HepG2 (cell line): ENCODE results near the gene TFF2. TPM values are rescaled to one million over a fixed set of nuclear protein-coding genes. Genes with fewer than 3 reads are reported as not detected.
A peak's percentile ranks its signal among the peaks of the same experiment; 100 is the strongest.

Experiments used
- CCAR2 ChIP-seq: fragments of 200-400 bp; formaldehyde crosslinking; optimal IDR thresholded peaks from 2 replicates; pipeline ENCODE3; 2018; ENCODE audit warnings: low read depth, mild to moderate bottlenecking, low read length, moderate library complexity
- CEBPZ ChIP-seq: IDR thresholded peaks from 2 replicates; pipeline ENCODE4 v1.6.1; 2012; ENCODE audit warnings: low read length, improper control_type of control experiment
- HCFC1 ChIP-seq: fragments of 150-350 bp; IDR thresholded peaks from 2 replicates; pipeline ENCODE4 v1.6.1; 2014; ENCODE audit warnings: low read depth, low read length
- PBX3 ChIP-seq: sonication (generic); formaldehyde crosslinking; IDR thresholded peaks from 2 replicates; pipeline ENCODE4 v1.8.1; 2023; ENCODE audit warnings: missing genetic modification reagents, inconsistent platforms, borderline replicate concordance
- TBX2 ChIP-seq: sonication (generic); formaldehyde crosslinking; IDR thresholded peaks from 2 replicates; pipeline ENCODE4 v1.5.0; 2020; ENCODE audit warnings: missing genetic modification reagents, mild to moderate bottlenecking, borderline replicate concordance
- ZNF281 ChIP-seq: sonication (generic); formaldehyde crosslinking; IDR thresholded peaks from 2 replicates; pipeline ENCODE4 v1.4.0; 2020; ENCODE audit warnings: missing genetic modification reagents, borderline replicate concordance
- ZNF75D ChIP-seq: sonication (generic); formaldehyde crosslinking; IDR thresholded peaks from 2 replicates; pipeline ENCODE4 v1.8.1; 2023; ENCODE audit warnings: missing genetic modification reagents, mild to moderate bottlenecking, borderline replicate concordance
- ZSCAN12 ChIP-seq: sonication (generic); formaldehyde crosslinking; IDR thresholded peaks from 2 replicates; pipeline ENCODE4 v1.9.0; 2021; ENCODE audit warnings: mild to moderate bottlenecking, missing genetic modification reagents
- ZZZ3 ChIP-seq: sonication (generic); formaldehyde crosslinking; IDR thresholded peaks from 2 replicates; pipeline ENCODE4 v1.4.0; 2020; ENCODE audit warnings: missing genetic modification reagents, mild to moderate bottlenecking, borderline replicate concordance
- polyA plus RNA-seq, 8 experiments: library from polyadenylated mRNA; depleted of rRNA in 3 of 8; stranded (reverse) in 7 of 8; unstranded in 1 of 8; fragments of >200 nt; fragmentation: Illumina TruSeq in 4 of 8; extraction: Trizol in 4 of 8; gene quantifications; 2 replicates each; pipeline versions ENCODE4 v1.2.1 to v1.2.3, GENCODE V29; 2011 to 2016; ENCODE audit warnings: low read depth in 4 of 8, missing spikeins in 1 of 8, mixed read lengths in 1 of 8; ENCODE audit not compliant: insufficient read depth in 1 of 8
- total RNA-seq, 5 experiments: library from RNA; depleted of rRNA; stranded (reverse); fragments of >200 nt; fragmentation: Illumina TruSeq; extraction: Trizol; gene quantifications; 2 replicates each; pipeline ENCODE4 v1.2.3, GENCODE V29; 2016; ENCODE audit warnings: low read depth in 1 of 5
- TF ChIP-seq, protein P1 (sequence below): sonication (generic); formaldehyde crosslinking; IDR thresholded peaks from 2 replicates; pipeline ENCODE4 v1.4.0; 2020; ENCODE audit warnings: mild to moderate bottlenecking, missing genetic modification reagents
- TF ChIP-seq, protein P2 (sequence below): IDR thresholded peaks from 2 replicates; pipeline ENCODE4 v1.6.1; 2018; ENCODE audit warnings: missing genetic modification reagents, mild to moderate bottlenecking, missing compliant biosample characterization
- TF ChIP-seq, protein P3 (sequence below): sonication (generic); formaldehyde crosslinking; IDR thresholded peaks from 2 replicates; pipeline ENCODE4 v1.8.0; 2023; ENCODE audit warnings: mild to moderate bottlenecking, missing genetic modification reagents
- TF ChIP-seq, protein P4 (sequence below): sonication (generic); formaldehyde crosslinking; IDR thresholded peaks from 2 replicates; pipeline ENCODE4 v1.8.1; 2023; ENCODE audit warnings: mild to moderate bottlenecking, missing genetic modification reagents, borderline replicate concordance

TFF2 gene
- total and polyA plus RNA-seq, 2 of the 13 experiments (the other 11 are each of a cell fraction or from before 2014, with no cell fraction given) = 1.5 TPM; not detected in 1

DNA sequence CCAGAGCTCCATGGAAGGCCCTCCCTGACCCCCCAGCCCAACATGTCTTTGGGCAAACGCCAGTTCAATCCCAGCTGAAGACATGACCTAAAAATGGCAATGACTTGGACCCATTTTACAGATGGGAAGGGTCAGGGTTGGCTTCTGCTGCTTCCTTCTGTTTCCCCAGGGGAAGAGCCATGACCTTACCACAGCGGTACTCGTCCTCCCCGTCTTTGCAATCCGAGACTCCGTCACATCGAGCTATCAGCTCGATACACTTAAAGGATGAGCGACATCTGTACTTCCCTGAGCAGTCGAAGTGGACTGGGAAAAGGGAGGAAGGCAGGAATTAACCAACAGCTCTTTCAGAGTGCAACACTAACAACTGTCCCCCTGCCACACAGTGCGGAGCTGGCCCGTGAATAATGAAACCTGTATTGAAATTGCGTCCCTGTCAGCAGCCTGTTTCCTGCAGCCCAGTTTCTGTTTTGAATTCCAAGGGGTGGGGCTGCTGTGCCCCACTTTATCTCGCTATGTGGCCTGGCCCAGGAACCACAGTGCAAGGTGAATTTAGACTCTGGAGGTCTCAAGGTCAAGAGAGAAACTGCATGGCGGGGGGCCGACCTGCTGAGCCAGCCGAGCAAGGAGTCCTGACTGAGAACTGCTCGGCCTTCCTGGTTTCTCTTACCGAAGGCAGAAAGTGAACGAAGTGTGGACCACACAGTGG is 38.1 kb upstream of the TFF2 start (continued):
- TF ChIP-seq CEBPZ = no peak
- TF ChIP-seq, protein P1, sequence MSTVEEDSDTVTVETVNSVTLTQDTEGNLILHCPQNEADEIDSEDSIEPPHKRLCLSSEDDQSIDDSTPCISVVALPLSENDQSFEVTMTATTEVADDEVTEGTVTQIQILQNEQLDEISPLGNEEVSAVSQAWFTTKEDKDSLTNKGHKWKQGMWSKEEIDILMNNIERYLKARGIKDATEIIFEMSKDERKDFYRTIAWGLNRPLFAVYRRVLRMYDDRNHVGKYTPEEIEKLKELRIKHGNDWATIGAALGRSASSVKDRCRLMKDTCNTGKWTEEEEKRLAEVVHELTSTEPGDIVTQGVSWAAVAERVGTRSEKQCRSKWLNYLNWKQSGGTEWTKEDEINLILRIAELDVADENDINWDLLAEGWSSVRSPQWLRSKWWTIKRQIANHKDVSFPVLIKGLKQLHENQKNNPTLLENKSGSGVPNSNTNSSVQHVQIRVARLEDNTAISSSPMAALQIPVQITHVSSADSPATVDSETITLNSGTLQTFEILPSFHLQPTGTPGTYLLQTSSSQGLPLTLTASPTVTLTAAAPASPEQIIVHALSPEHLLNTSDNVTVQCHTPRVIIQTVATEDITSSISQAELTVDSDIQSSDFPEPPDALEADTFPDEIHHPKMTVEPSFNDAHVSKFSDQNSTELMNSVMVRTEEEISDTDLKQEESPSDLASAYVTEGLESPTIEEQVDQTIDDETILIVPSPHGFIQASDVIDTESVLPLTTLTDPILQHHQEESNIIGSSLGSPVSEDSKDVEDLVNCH (CRISPR knock-in tag) = no peak
- TF ChIP-seq HCFC1 = no peak
- TF ChIP-seq ZNF281 (CRISPR knock-in tag) = no peak
- 0 out of 2 replicates have a peak, but pooled peaks have one; percentile 14 for TF ChIP-seq TBX2 (CRISPR knock-in tag)
- TF ChIP-seq, protein P2, sequence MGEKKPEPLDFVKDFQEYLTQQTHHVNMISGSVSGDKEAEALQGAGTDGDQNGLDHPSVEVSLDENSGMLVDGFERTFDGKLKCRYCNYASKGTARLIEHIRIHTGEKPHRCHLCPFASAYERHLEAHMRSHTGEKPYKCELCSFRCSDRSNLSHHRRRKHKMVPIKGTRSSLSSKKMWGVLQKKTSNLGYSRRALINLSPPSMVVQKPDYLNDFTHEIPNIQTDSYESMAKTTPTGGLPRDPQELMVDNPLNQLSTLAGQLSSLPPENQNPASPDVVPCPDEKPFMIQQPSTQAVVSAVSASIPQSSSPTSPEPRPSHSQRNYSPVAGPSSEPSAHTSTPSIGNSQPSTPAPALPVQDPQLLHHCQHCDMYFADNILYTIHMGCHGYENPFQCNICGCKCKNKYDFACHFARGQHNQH (CRISPR knock-in tag) = no peak; the same call in 1 of the 2 replicates
- TF ChIP-seq CCAR2 = no peak
- TF ChIP-seq ZZZ3 (CRISPR knock-in tag) = no peak
- TF ChIP-seq, protein P3, sequence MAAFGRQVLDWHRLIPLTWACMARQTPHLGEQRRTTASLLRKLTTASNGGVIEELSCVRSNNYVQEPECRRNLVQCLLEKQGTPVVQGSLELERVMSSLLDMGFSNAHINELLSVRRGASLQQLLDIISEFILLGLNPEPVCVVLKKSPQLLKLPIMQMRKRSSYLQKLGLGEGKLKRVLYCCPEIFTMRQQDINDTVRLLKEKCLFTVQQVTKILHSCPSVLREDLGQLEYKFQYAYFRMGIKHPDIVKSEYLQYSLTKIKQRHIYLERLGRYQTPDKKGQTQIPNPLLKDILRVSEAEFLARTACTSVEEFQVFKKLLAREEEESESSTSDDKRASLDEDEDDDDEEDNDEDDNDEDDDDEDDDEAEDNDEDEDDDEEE (CRISPR knock-in tag) = no peak
- no peak for TF ChIP-seq ZNF75D (CRISPR knock-in tag)
- no peak for TF ChIP-seq ZSCAN12 (CRISPR knock-in tag)
- no peak for TF ChIP-seq PBX3
- TF ChIP-seq, protein P4, sequence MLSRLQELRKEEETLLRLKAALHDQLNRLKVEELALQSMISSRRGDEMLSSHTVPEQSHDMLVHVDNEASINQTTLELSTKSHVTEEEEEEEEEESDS (CRISPR knock-in tag) = no peak
